SK-N-SH treated with all-trans-retinoic acid at 6 μM for 48 hours (cell line): ENCODE measurements around the gene SORCS1.

Experiments
- ATAC-seq: fragments of 200-7000 bp; cut with Tn5 transposase; 3 replicates; pipeline ENCODE4 v1.9.1; 2020; ENCODE audit warnings: mild to moderate bottlenecking, moderate library complexity
- ARNTL ChIP-seq: fragments of 450-650 bp; formaldehyde crosslinking; IDR thresholded peaks from 2 replicates; pipeline ENCODE4 v1.5.0; 2020; ENCODE audit warnings: low read depth, mild to moderate bottlenecking, moderate library complexity, borderline replicate concordance
- BACH2 ChIP-seq: fragments of 250-450 bp; sonication (Bioruptor Pico); IDR thresholded peaks from 2 replicates; pipeline ENCODE4 v1.9.0; 2021; ENCODE audit warnings: mild to moderate bottlenecking, borderline replicate concordance
- CREB5 ChIP-seq: fragments of 250-450 bp; sonication (Bioruptor Pico); IDR thresholded peaks from 2 replicates; pipeline ENCODE4 v1.5.1; 2020; ENCODE audit warnings: low read depth, mild to moderate bottlenecking, moderate library complexity
- CSDC2 ChIP-seq: fragments of 250-450 bp; sonication (Bioruptor Pico); IDR thresholded peaks from 2 replicates; pipeline ENCODE4 v1.5.0; 2020; ENCODE audit warnings: mild to moderate bottlenecking, moderate library complexity
- CSRNP3 ChIP-seq: fragments of 250-450 bp; sonication (Bioruptor Pico); IDR thresholded peaks from 2 replicates; pipeline ENCODE4 v1.5.1; 2021; ENCODE audit warnings: mild to moderate bottlenecking, moderate library complexity
- GLIS3 ChIP-seq: fragments of 250-450 bp; sonication (Bioruptor Pico); IDR thresholded peaks from 2 replicates; pipeline ENCODE4 v1.5.0; 2020; ENCODE audit warnings: mild to moderate bottlenecking, moderate library complexity
- ISL1 ChIP-seq: fragments of 250-450 bp; sonication (Bioruptor Pico); IDR thresholded peaks from 2 replicates; pipeline ENCODE4 v2.1.2; 2022; ENCODE audit warnings: mild to moderate bottlenecking, moderate library complexity
- OSR1 ChIP-seq: fragments of 250-450 bp; sonication (Bioruptor Pico); IDR thresholded peaks from 2 replicates; pipeline ENCODE4 v1.8.0; 2022; ENCODE audit warnings: moderate library complexity, mild to moderate bottlenecking, inconsistent platforms
- PATZ1 ChIP-seq: fragments of 250-450 bp; sonication (Bioruptor Pico); IDR thresholded peaks from 2 replicates; pipeline ENCODE4 v1.8.0; 2020; ENCODE audit warnings: mild to moderate bottlenecking, moderate library complexity, borderline replicate concordance
- PPARA ChIP-seq: fragments of 250-450 bp; sonication (Bioruptor Pico); IDR thresholded peaks from 2 replicates; pipeline ENCODE4 v1.5.0; 2020; ENCODE audit warnings: mild to moderate bottlenecking, borderline replicate concordance
- RARB ChIP-seq: fragments of 250-450 bp; sonication (Bioruptor Pico); IDR thresholded peaks from 2 replicates; pipeline ENCODE4 v1.8.0; 2021; ENCODE audit warnings: mild to moderate bottlenecking, moderate library complexity
- TCF4 ChIP-seq: fragments of 250-450 bp; sonication (Bioruptor Pico); IDR thresholded peaks from 2 replicates; pipeline ENCODE4 v1.8.0; 2021; ENCODE audit warnings: mild to moderate bottlenecking, moderate library complexity, borderline replicate concordance
- TOX ChIP-seq: fragments of 250-450 bp; sonication (Bioruptor Pico); IDR thresholded peaks from 2 replicates; pipeline ENCODE4 v1.8.0; 2021; ENCODE audit warnings: mild to moderate bottlenecking, moderate library complexity, borderline replicate concordance
- TSHZ2 ChIP-seq: fragments of 250-450 bp; sonication (Bioruptor Pico); IDR thresholded peaks from 2 replicates; pipeline ENCODE4 v1.5.0; 2020; ENCODE audit warnings: mild to moderate bottlenecking, moderate library complexity
- ZC3H10 ChIP-seq: fragments of 250-450 bp; sonication (Bioruptor Pico); IDR thresholded peaks from 2 replicates; pipeline ENCODE4 v1.5.1; 2021; ENCODE audit warnings: mild to moderate bottlenecking, moderate library complexity
- ZFP3 ChIP-seq: fragments of 250-450 bp; sonication (Bioruptor Pico); IDR thresholded peaks from 2 replicates; pipeline ENCODE4 v1.5.0; 2020; ENCODE audit warnings: mild to moderate bottlenecking, moderate library complexity
- ZFP30 ChIP-seq: fragments of 450-650 bp; formaldehyde crosslinking; IDR thresholded peaks from 2 replicates; pipeline ENCODE4 v1.5.0; 2022; ENCODE audit warnings: mild to moderate bottlenecking, moderate library complexity
- ZNF565 ChIP-seq: fragments of 450-650 bp; formaldehyde crosslinking; conservative IDR thresholded peaks from 2 replicates; pipeline ENCODE4 v1.5.0; 2020; ENCODE audit warnings: low read depth, mild to moderate bottlenecking, moderate library complexity
- ZNF70 ChIP-seq: fragments of 450-650 bp; formaldehyde crosslinking; IDR thresholded peaks from 2 replicates; pipeline ENCODE4 v1.5.0; 2020; ENCODE audit warnings: mild to moderate bottlenecking, moderate library complexity
- ZNF8 ChIP-seq: fragments of 450-650 bp; formaldehyde crosslinking; IDR thresholded peaks from 2 replicates; pipeline ENCODE4 v1.5.0; 2020; ENCODE audit warnings: mild to moderate bottlenecking, moderate library complexity

The SORCS1 gene

GRCh38 chr10:107144490-107144889 is 20.0 kb downstream of the SORCS1 start:
- ATAC-seq: no peak
- TF ChIP-seq ZFP3 (CRISPR knock-in tag) (peak; percentile 86), CSDC2 (CRISPR knock-in tag) (no peak)
- TF ChIP-seq, all 23 proteins: peak for 1

GRCh38 chr10:107141524-107142061 is 22.9 kb downstream of the SORCS1 start:
- no peak for TF ChIP-seq RARB (CRISPR knock-in tag)
- TF ChIP-seq ZNF8: no peak
- no peak for TF ChIP-seq CSRNP3 (CRISPR knock-in tag)
- no peak for TF ChIP-seq BACH2 (CRISPR knock-in tag)
- TF ChIP-seq ZFP3 (CRISPR knock-in tag): no peak
- no peak for TF ChIP-seq TOX (CRISPR knock-in tag)
- TF ChIP-seq TSHZ2 (CRISPR knock-in tag): no peak
- no peak for TF ChIP-seq PPARA (CRISPR knock-in tag)
- TF ChIP-seq TCF4 (CRISPR knock-in tag): no peak
- TF ChIP-seq ARNTL (CRISPR knock-in tag): no peak
- no peak for TF ChIP-seq ZC3H10 (CRISPR knock-in tag)
- no peak for TF ChIP-seq ZNF70 (CRISPR knock-in tag)
- TF ChIP-seq ZFP30 (CRISPR knock-in tag): no peak
- no peak for ATAC-seq

GRCh38 chr10:107139237-107139636 is 25.3 kb downstream of the SORCS1 start:
- TF ChIP-seq ARNTL (CRISPR knock-in tag): no peak
- TF ChIP-seq BACH2 (CRISPR knock-in tag): no peak
- TF ChIP-seq CREB5 (CRISPR knock-in tag): no peak
- no peak for TF ChIP-seq RARB (CRISPR knock-in tag)
- TF ChIP-seq CSRNP3 (CRISPR knock-in tag): no peak
- no peak for TF ChIP-seq ZC3H10 (CRISPR knock-in tag)
- TF ChIP-seq GLIS3 (CRISPR knock-in tag): no peak
- TF ChIP-seq PATZ1 (CRISPR knock-in tag): no peak
- TF ChIP-seq PPARA (CRISPR knock-in tag): no peak
- TF ChIP-seq ISL1: no peak
- no peak for ATAC-seq

- ATAC-seq: no peak
- TF ChIP-seq TSHZ2 (CRISPR knock-in tag) (no peak), ZC3H10 (CRISPR knock-in tag) (no peak), GLIS3 (CRISPR knock-in tag) (no peak), OSR1 (CRISPR knock-in tag) (no peak), ZFP30 (CRISPR knock-in tag) (no peak), ZFP3 (CRISPR knock-in tag) (no peak), TCF4 (CRISPR knock-in tag) (no peak), CSRNP3 (CRISPR knock-in tag) (no peak), ZNF565 (CRISPR knock-in tag) (no peak), ARNTL (CRISPR knock-in tag) (no peak), CSDC2 (CRISPR knock-in tag) (no peak)
- TF ChIP-seq, all 23 proteins: peak for 0
Measured at GRCh38 chr10:107133656-107134055, 30.9 kb downstream of the SORCS1 start.
